ENCODE results near the gene TCF7L1. TPM values are rescaled to one million over a fixed set of nuclear protein-coding genes. Genes with fewer than 3 reads are reported as not detected.

Gene TCF7L1
- total RNA-seq, 1 donor from 2014 or later = 1.3 TPM

DNA sequence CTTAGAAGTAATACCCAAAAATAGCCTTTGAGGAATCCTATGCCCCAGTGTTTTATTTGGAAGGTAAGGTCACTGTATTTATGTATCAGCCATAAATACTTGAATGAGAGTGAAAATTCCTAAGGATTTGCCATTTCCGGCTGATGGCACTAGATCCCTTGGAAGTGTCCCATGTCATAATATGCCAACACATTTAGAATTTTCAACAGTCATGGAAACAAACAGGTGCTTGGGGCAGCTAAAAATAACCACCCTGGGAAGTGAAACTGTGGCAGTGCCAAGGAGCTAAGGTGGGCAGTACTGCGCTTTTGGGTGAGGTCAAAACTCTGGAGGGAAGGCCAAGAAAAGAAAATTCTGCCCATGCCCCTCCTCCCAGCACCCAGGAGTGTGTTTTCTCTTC, 80.2 kb downstream of the TCF7L1 start:
- TF ChIP-seq, protein P1, sequence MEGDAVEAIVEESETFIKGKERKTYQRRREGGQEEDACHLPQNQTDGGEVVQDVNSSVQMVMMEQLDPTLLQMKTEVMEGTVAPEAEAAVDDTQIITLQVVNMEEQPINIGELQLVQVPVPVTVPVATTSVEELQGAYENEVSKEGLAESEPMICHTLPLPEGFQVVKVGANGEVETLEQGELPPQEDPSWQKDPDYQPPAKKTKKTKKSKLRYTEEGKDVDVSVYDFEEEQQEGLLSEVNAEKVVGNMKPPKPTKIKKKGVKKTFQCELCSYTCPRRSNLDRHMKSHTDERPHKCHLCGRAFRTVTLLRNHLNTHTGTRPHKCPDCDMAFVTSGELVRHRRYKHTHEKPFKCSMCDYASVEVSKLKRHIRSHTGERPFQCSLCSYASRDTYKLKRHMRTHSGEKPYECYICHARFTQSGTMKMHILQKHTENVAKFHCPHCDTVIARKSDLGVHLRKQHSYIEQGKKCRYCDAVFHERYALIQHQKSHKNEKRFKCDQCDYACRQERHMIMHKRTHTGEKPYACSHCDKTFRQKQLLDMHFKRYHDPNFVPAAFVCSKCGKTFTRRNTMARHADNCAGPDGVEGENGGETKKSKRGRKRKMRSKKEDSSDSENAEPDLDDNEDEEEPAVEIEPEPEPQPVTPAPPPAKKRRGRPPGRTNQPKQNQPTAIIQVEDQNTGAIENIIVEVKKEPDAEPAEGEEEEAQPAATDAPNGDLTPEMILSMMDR (IDR thresholded peaks at IDR 0.05; ENCODE audit: insufficient read depth, low read length, severe bottlenecking) = no peak

DNA sequence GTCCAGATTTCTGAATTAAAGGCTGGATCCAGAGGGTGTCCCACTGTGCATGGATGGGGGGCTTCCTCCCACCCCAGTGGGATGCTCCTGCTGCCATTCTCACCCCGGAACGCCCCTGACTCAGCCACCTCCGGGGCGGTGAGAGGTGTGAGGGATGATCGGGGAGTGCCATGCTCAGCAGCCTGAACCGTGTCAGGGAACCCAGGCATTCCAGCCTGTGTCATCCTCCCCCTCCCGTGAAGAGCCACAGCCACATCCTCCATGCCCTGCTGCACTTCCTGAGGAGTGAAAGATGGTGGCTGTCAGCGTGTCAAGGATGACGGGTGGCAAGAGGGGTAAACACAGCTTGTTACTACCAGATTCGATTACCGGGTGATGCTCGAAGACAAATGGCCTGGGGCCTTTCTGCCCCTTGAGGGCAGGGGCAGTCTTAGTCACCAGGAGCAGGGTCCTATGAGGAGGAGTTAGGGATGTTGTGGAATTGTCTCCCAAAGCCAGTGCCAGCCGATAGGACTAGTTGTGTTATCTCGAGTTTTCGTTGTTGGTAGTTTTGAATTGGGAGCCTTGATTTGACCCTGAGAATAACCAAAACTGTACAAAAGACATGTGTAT, 80.8 kb downstream of the TCF7L1 start:
- no peak overlapping the region for H3K4me3 ChIP-seq (ENCODE audit: low read depth, low read length)
- H3K27me3 ChIP-seq (ENCODE audit: control insufficient read depth, insufficient read depth, low read length) = no peaks in the 10 kb centered on the region
- no peak for FAIRE-seq
- TF ChIP-seq, protein P1 (IDR thresholded peaks at IDR 0.05; ENCODE audit: insufficient read depth, low read length, severe bottlenecking) = no peak
- DNase-seq (ENCODE audit: low read depth) = no peak
- no peaks in the 10 kb centered on the region for H3K36me3 ChIP-seq (ENCODE audit: control insufficient read depth, insufficient read depth, low read length)

More for the DNA sequence above, 80.2 kb downstream of the TCF7L1 start:
- H3K4me3 ChIP-seq (ENCODE audit: low read depth, low read length) = no peak overlapping the region
- FAIRE-seq = no peak
- H3K27me3 ChIP-seq (ENCODE audit: control insufficient read depth, insufficient read depth, low read length) = no peaks in the 10 kb centered on the region
- no peaks in the 10 kb centered on the region for H3K36me3 ChIP-seq (ENCODE audit: control insufficient read depth, insufficient read depth, low read length)
- no peak for DNase-seq (ENCODE audit: low read depth)

DNA sequence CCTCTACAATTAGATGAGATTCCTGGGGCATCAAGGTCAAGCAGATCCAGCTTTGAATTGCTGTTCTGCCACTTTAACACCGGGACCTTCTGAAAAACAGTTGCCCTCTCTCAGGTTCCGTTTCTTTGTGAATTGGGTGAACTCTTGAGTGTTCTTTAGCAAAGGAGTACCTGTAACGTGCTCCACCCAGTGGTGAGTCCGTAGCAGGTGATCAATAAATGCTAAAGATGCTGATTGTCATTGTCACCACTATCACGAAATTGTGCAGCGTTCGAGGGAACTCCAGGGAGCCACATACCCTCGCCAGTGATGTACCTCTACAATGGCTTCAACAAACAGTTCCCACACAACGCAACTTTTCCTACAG, 81.9 kb downstream of the TCF7L1 start:
- H3K4me3 ChIP-seq (ENCODE audit: low read depth, low read length) = no peak overlapping the region
- no peaks in the 10 kb centered on the region for H3K36me3 ChIP-seq (ENCODE audit: control insufficient read depth, insufficient read depth, low read length)
- FAIRE-seq = peak; percentile 40
- no peak for DNase-seq (ENCODE audit: low read depth)
- TF ChIP-seq, protein P1 (IDR thresholded peaks at IDR 0.05; ENCODE audit: insufficient read depth, low read length, severe bottlenecking) = peak; percentile 21
- H3K27me3 ChIP-seq (ENCODE audit: control insufficient read depth, insufficient read depth, low read length) = no peaks in the 10 kb centered on the region

DNA sequence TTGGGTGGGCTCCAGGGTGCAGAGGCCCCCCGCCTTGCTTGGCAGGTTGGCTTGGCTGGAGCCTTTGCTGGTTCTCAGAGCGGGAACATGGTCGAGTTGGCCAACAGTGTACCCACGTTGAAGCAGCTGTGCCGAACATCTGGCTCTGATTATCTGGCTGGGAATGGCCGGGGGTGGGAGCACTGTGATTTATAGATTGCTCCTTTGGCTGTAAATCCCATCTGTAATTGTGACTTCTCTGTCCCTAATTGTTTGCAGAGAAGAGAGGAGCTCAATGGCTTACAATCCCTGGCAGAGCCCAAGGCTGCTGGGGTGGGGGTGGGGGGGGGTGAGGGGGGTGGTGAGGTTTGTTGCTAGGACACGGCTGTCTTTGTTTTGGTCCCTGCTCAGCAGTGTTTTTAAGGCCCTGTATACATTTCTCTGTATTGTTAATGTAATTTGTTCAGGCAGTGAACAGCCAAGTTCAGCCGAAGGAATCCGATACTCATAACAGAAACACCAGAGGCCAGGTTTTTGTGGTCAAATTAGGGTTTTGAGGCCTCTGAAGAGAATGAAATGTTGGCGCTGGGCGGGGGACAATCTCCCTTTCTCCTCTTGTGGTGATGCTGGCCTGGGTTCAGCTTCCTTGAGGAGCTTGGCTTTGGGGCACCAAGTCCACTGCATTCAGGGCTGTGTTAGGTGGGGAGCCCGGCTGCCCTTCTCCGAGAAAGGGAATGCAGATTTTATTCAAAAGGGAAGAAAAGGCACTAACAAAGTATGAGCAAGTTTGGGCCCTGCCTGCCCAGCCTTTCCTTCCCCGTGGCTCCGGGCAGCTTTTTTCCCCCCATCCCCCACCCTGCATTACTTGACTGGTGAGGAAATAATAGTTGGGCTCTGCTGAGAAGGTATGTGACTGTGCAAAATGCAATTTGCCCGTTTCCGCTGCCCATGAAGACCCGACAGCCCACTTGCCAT, 82.5 kb downstream of the TCF7L1 start:
- FAIRE-seq (no peak), DNase-seq (ENCODE audit: low read depth) (peak; percentile 41)
- Histone ChIP-seq H3K27me3 (ENCODE audit: control insufficient read depth, insufficient read depth, low read length) (no peaks in the 10 kb centered on the region), H3K36me3 (ENCODE audit: control insufficient read depth, insufficient read depth, low read length) (no peaks in the 10 kb centered on the region), H3K4me3 (ENCODE audit: low read depth, low read length) (no peak overlapping the region)
- TF ChIP-seq, protein P1 (IDR thresholded peaks at IDR 0.05; ENCODE audit: insufficient read depth, low read length, severe bottlenecking) = no peak

DNA sequence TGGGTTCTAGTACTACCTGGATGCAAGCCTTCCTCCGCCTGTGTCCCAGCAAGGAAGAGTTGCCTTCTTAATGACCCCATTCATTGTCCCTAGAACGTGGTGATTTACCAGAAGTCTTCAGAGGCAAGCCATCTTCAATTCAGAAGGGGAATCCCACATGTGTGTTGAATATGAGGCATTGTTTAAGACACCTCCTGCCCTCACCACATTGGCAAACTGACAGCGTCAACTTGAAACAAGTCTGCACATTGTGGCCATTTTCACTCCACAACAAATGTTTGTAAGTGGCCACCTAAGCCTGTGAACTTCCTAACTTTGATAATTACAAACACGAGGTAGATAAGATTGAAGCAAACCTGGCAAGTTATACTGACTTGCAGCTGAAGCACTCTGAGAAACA, 83.7 kb downstream of the TCF7L1 start:
- Histone ChIP-seq H3K27me3 (ENCODE audit: control insufficient read depth, insufficient read depth, low read length) (no peaks in the 10 kb centered on the region), H3K4me3 (ENCODE audit: low read depth, low read length) (no peak overlapping the region), H3K36me3 (ENCODE audit: control insufficient read depth, insufficient read depth, low read length) (peaks cover 1% of the 10 kb centered on the region)
- FAIRE-seq = no peak
- peak; percentile 13 for DNase-seq (ENCODE audit: low read depth)
- TF ChIP-seq, protein P1 (IDR thresholded peaks at IDR 0.05; ENCODE audit: insufficient read depth, low read length, severe bottlenecking) = no peak
